A549 treated with CpdA at 1 μM for 4 hours (cell line): ENCODE measurements around the gene FLYWCH2. TPM values are rescaled to one million over a fixed set of nuclear protein-coding genes. Genes with fewer than 3 reads are reported as not detected.

ENCODE experiments used
- total RNA-seq: library from RNA; stranded (reverse); fragments of 200-300 nt; extraction: Qiagen RNA extraction; gene quantifications from 5 replicates; pipeline ENCODE4 v1.2.3, GENCODE V29; 2022; ENCODE audit warnings: low read depth

The FLYWCH2 gene
- total RNA-seq = 46.2 to 58.3 TPM (median 52.7 TPM) in 5 replicates

DNA sequence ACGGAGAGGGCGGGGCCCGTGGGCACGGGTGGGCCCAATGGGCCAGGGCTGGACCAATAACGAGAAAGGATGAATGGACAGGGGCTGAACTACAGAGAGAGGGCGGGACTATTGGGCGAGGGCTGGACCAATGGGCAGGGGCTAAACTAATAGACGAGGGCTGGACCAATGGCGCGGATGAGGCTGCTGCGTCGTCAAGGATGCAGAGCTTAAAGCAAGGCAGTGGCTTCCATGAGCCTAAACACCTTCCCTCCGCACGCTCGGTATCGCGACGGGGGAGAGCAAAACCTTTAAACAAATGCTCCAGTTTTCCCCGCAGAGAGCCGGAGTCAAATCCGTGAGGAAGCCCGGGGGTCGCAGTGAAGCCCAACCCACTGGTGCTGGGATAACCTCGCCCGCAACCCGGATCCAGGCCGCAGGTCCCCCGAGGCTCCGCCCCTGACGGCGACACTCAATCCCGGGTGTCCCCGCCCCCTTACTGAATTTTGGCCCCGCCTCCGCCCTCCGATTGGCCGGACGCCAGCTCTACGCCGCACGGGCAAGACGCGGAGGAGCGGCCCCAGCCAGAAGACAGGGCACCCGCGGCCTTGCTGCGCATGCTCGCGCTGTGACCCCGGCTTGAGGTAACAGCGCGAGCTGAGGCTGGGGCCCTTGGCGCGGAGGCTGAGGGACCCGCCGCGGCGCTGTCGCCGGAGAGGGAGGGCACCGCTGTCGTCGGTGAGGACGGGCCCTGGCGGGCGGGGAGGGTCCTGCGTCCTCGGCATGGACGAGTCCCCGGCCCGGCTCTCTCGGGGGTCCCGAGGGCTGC, at the start of gene FLYWCH2:
Gene FLYWCH2, plus strand, starts transcription at position 566 of the 808 bp plus-strand sequence. CDS start 13,235 bp downstream, outside the sequence.

GRCh38 chr16:2857451-2858244, 25.4 kb upstream of the FLYWCH2 start, which contains the start of gene PRSS22:
Gene PRSS22, minus strand, starts transcription at chr16:2858170. Its CDS starts 66 bp downstream, at chr16:2858104.

DNA sequence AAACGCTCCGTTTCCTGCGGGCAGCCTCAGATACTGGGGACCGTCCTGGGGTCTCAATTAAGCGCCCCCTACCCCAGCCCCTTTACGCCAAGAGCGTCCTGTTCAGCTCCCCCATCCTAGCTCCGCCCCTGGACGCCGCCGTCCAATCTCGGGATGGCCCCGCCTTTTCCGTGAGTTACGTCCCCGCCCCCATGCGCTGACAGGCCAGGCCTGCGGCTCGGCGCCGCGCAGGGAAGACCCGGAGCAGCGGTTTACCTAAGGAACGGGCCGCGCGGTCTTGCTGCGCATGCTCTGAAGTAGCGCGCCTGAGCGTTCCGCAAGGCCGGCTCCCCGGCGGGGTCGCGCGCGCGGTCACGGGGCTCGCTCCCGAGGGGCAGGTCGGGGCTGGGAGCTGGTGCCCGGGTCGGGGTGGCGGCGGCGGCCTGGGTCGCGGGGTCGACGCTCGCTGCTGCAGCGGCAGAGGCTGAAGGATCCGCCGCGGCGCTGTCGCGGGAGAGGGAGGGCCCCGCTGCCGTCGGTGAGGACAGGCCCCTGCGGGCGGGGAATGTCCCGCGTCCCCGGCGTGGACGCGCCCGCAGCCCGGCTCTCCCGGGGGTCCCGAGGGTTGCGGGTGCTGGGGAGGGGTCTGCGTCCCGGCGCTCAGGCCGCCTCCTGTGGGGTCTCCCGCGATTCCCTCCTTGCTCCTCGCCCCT, 28.8 kb downstream of the FLYWCH2 start, which contains the start of gene FLYWCH1:
Gene FLYWCH1, plus strand, starts transcription at position 294 of the 692 bp plus-strand sequence. CDS start 17,755 bp downstream, outside the sequence.

Other genes starting within 250 kb of the FLYWCH2 start
- 37.7 to 45.1 TPM (median 42.1 TPM) in 5 replicates for gene KCTD5, start 200.7 kb upstream of the FLYWCH2 start, total RNA-seq
- gene PRSS27, start 163.0 kb upstream of the FLYWCH2 start, total RNA-seq = 1.0 to 1.6 TPM (median 1.3 TPM) in 5 replicates
- 331 to 447 TPM (median 382 TPM) in 5 replicates for gene SRRM2, start 130.6 kb upstream of the FLYWCH2 start, total RNA-seq
- 414 to 506 TPM (median 472 TPM) in 5 replicates for gene ELOB, start 105.9 kb upstream of the FLYWCH2 start, total RNA-seq
- 0.03 TPM in 1 of 5 replicates, not detected in the others for gene PRSS33, start 95.7 kb upstream of the FLYWCH2 start, total RNA-seq
- not detected in 5 replicates for gene PRSS41, start 84.7 kb upstream of the FLYWCH2 start, total RNA-seq
- 0.11 to 0.19 TPM (median 0.12 TPM) in 3 of 5 replicates, not detected in the others for gene PRSS21, start 66.0 kb upstream of the FLYWCH2 start, total RNA-seq
- 0.55 to 1.0 TPM (median 0.87 TPM) in 5 replicates for gene ZG16B, start 52.9 kb upstream of the FLYWCH2 start, total RNA-seq
- 2.3 to 3.6 TPM (median 2.7 TPM) in 5 replicates for gene PRSS22, start 25.0 kb upstream of the FLYWCH2 start, total RNA-seq
- gene FLYWCH1, start 28.7 kb downstream of the FLYWCH2 start, total RNA-seq = 18.8 to 30.9 TPM (median 28.1 TPM) in 5 replicates
- 1.1 to 2.3 TPM (median 1.9 TPM) in 5 replicates for gene KREMEN2, start 81.1 kb downstream of the FLYWCH2 start, total RNA-seq
- gene PAQR4, start 86.1 kb downstream of the FLYWCH2 start, total RNA-seq = 29.4 to 40.9 TPM (median 37.7 TPM) in 5 replicates
- gene PKMYT1, start 97.2 kb downstream of the FLYWCH2 start, total RNA-seq = 62.4 to 91.1 TPM (median 87.4 TPM) in 5 replicates
- 0.27 to 0.80 TPM (median 0.39 TPM) in 5 replicates for gene CLDN9, start 129.7 kb downstream of the FLYWCH2 start, total RNA-seq
- 0.30 to 0.58 TPM (median 0.32 TPM) in 4 of 5 replicates, not detected in the other for gene CLDN6, start 135.0 kb downstream of the FLYWCH2 start, total RNA-seq
- gene TNFRSF12A, start 137.2 kb downstream of the FLYWCH2 start, total RNA-seq = 446 to 698 TPM (median 646 TPM) in 5 replicates
- gene HCFC1R1, start 140.7 kb downstream of the FLYWCH2 start, total RNA-seq = 201 to 240 TPM (median 232 TPM) in 5 replicates
- gene THOC6, start 140.8 kb downstream of the FLYWCH2 start, total RNA-seq = 27.4 to 38.7 TPM (median 33.2 TPM) in 5 replicates
- gene BICDL2, start 153.7 kb downstream of the FLYWCH2 start, total RNA-seq = not detected in 5 replicates
- gene MMP25, start 163.3 kb downstream of the FLYWCH2 start, total RNA-seq = 0.67 to 0.97 TPM (median 0.85 TPM) in 5 replicates
- 22.4 to 36.7 TPM (median 28.1 TPM) in 5 replicates for gene IL32, start 182.4 kb downstream of the FLYWCH2 start, total RNA-seq
- gene ZSCAN10, start 216.1 kb downstream of the FLYWCH2 start, total RNA-seq = 0.03 TPM in 1 of 5 replicates, not detected in the others
- 11.3 to 15.1 TPM (median 13.2 TPM) in 5 replicates for gene ZNF205, start 229.4 kb downstream of the FLYWCH2 start, total RNA-seq